HG03520 (cell line): ENCODE measurements around the gene IFFO2.
"Not testable (repeated sequence)": the region's sequence is repeated elsewhere in the genome, so short reads cannot be mapped to it uniquely, and the experiment has no call there.

Experiments used
- ATAC-seq: cut with Tn5 transposase; IDR thresholded peaks from one replicate; pipeline ENCODE4 v1.9.1; 2021; ENCODE audit warnings: mild to moderate bottlenecking, moderate library complexity; ENCODE audit not compliant: unreplicated experiment

The IFFO2 gene

DNA sequence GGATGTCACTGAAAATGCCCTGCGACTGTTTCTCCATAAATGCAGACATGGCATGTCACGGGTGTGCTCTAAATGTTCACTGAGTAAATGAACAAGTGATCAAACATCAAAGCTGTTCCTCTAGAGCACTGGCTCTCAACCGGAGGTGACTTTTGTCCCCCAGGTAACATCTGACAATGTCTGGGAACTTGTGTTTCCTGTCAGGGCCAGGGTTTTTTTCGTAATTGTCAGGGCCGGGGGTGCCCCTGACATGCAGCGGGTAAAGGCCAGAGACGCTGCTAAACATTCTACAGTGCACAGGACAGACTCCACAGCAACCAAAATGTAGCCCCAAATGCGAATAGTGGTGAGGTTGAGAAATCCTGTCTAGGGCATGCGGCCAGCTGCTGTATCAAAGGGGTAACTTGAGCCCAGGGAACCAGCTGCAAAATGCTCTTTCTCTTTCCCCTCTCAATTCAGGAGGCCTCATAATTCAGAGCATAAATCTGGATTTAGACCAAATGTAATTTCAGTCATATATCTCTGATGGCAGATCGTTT lies 56.1 kb downstream of the IFFO2 start:
- no peak for ATAC-seq

DNA sequence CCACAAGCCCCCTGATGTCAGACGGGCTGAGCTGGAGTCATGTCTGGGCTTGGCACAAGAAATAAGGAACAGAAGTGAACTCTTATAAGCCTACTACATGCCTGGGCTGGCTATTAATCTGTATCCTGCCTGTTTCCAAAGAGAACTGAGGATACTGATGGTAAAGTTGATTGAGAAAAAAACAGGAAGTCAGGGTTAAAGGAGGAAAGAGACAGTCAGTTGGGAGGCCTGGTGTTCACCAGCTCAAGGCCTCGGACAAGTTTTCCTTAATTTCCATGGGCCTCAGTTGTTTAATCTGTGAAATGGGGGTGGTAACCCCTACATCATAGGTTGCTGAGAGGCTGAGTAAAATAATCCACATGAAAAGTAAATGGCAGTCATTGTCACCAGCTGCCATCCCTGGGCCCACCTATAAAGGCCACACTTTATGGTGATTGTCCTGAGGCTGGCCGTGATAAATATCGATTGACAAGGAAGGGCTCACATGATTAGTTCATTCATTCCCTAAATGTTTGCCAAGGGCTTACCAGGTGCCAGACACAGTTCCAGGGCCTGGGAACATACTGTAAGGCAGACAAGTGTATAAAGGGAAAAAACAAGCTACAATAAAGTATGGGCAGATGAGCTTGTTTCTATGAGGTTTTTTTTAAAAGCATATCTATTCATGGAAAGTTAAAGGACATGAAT lies 57.0 kb downstream of the IFFO2 start:
- no peak for ATAC-seq

DNA sequence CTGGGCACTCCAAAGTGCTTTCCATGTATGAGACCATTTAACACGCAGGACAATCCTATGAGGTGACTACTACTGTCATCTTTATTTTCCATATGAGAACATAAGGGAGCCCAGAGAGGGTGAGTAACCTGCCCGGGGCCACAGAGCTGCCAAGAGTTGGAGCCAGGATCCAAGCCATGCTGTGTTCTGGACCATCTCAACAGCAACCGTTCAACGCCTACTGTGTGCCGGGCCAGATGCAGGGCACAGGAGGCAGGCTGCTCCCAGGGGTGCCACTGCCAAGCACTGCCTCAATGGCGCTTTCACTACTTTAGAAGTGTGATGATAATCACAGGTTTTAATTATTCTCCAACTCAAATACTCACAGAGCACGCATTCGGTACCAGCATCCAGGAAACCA lies 57.9 kb downstream of the IFFO2 start:
- ATAC-seq, result no peak

DNA sequence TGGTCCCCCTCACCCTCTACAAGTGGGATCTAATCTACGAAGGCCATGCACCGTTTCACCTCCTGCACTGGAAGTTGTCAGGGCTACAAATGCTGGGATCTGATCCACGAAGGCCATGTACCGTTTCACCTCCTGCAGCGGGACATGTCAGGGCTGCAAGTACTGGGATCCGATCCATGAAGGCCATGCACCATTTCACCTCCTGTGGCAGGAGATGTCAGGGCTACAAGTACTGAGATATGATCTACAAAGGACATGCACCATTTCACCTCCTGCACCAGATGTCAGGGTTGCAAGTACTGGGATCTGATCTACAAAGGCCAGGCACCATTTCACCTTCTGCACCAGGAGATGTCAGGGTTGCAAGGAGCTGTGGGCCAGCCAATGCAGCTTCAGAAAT lies 61.2 kb downstream of the IFFO2 start:
- ATAC-seq, result no peak

DNA sequence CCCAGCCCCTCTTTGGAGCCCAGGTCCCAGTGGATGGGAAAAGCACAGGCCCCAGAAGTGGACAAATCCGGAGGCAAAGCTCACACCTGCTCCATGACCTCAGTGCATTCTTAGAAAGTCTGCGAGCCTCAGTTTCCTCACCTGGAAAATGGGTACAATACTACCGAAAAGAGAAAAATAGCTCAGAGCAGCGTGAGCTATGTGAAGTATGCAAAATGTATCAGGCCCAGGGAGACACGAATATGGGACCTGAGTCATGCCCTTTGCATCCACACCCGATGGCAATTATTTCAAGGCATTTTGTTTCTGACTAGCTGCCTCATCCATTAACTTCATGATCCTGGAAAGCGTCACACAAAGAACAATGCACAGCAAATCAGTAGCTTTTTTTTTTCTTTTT lies 63.4 kb downstream of the IFFO2 start:
- no peak for ATAC-seq

DNA sequence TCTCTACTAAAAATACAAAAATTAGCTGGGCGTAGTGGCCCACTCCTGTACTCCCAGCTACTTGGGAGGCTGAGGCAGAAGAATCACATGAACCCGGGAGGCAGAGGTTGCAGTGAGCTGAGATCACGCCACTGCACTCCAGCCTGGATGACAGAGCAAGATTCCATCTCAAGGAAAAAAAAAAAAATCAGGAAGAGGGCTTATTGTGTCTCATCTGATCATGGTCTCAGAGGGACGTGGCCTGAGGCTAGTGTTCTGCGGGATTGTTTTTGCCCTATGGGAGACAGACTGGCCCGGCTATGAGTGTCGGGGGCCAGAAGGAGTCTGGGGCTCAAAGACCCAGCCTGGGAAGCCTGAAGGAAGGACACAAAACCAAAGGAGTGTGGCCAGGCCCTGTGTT lies 64.6 kb downstream of the IFFO2 start:
- ATAC-seq, result not testable (repeated sequence)

DNA sequence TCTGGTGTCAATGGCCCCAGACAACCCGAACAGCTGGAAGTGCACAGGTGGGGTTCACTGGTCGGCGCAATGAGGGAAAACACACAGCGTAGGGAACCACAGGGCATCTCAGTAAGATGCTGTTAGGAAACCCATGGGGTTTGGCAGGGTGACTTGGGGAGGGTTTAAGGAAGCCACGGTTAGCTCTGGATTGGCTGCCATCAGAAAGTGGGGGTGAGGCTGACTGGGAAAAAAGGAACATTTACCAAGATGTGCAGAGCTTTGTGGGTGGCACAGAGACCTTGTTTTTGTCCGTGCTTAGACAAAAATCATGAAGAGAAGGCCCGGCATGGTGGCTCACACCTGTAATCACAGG lies 65.1 kb downstream of the IFFO2 start:
- no peak for ATAC-seq

DNA sequence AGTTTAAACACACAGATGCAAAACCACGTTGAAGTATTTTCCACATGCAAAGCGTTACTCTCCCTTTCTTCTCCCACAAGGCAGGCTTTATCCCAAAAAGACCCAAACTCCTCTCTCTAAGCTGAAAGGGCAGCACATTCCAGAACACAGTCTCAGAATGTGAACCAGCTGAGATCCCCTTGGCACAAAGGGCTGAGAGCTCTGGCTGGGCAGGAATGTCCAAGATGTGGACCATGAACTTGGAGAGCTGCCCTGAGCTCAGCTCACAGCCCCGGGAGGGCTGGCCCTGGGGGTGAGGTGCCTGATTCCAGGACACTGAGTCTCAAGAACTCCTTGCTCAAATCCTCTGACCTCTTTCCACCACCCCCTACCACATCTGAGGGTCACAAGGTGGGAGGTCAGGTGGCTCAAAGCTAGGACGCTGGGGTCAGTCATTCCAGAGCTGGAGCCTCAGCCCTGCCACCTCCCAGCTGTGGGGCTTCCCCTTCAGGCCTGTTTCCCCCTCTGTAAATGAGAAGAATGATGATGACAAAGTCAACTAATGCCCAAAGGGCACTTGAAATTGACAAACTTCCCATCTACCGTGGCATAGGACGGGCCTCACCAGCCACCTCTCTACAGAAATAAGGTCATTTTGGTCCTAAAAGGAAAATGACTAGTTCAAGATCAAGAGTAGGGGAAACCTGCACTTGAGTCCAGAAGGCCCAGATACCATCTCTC lies 65.6 kb downstream of the IFFO2 start:
- ATAC-seq, result no peak

DNA sequence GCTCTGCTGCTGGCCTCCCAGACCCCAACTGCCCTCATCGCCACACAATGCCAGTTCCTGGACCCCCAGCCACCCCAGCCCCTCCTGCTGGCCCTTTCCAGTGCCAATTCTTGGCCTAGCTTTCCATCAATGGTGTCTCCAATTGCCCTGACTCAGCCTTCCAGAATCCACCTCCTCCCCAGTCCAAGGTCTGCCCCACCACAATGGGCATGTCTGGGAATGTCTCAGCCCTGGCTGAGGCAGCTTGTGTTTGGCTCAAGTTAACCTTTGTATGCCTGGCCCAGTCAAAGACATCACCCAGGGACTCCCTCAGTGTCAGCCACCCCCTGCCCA lies 70.5 kb downstream of the IFFO2 start:
- no peak for ATAC-seq

DNA sequence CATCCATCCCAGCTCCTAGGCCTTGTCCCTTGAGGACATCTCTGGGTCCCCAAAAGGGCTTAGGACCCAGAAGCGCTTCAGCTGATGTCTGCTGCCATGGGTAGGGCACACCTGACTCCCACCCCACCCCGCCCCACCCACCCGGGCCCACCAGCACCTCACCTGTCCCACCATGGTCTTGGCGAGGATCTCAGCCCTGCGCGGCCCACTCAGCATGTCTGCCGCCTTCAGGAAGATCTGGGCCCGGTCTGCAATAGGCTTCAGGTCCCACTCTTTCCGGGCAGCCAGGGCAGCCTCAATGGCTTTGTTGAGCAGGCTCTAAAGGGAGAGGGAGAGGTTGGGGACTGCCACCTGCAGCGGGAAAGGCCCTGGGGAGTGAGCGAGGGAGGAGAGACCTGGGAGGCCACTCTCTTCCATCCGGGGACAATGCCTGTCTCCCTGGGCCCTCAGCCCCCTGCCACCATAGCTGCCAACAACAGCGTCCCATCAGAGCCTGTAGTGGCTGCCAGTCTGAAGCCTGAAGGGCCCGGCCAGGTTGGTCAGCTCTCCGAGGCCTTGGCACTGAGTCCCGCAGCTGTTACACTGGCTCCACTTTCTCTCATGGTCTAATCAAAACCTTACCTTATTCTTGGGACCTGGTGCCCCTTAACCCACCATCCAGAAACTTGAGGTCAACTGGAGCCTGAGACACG lies 71.0 kb downstream of the IFFO2 start:
- no peak for ATAC-seq

DNA sequence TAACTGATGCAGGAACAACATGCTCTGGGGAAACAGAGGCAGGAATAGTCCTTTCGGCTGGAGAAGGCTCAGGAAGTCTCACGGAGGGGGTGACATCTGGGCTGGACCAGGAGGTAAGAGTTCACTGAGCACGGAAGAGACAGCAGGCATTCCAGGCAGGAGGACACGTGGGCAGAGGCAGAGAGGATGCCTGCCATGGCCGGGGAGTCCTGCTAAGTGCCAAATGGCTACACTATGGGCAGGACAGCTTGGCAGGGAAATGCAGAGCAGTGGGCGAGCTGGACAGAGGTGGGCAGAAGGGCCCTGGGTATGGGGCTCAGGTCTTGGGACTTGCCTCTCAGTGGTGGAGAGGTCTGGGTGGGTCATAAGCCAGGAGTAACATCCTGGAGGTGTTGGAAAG lies 71.7 kb downstream of the IFFO2 start:
- no peak for ATAC-seq

DNA sequence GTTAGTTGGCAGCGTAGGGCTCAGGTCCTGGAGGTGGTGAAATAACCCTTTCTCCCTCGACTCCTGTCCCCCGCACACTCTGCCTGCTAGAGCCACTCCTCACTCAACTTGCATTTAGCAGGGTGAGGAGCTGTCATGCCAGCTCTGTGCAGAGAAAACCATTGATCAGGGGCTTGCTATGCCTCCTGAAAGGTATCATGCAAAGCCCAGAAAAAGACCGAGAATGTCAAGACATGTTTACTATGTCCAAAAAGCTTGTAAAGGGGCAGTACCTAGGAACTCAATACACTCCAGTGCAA lies 72.1 kb downstream of the IFFO2 start:
- no peak for ATAC-seq

DNA sequence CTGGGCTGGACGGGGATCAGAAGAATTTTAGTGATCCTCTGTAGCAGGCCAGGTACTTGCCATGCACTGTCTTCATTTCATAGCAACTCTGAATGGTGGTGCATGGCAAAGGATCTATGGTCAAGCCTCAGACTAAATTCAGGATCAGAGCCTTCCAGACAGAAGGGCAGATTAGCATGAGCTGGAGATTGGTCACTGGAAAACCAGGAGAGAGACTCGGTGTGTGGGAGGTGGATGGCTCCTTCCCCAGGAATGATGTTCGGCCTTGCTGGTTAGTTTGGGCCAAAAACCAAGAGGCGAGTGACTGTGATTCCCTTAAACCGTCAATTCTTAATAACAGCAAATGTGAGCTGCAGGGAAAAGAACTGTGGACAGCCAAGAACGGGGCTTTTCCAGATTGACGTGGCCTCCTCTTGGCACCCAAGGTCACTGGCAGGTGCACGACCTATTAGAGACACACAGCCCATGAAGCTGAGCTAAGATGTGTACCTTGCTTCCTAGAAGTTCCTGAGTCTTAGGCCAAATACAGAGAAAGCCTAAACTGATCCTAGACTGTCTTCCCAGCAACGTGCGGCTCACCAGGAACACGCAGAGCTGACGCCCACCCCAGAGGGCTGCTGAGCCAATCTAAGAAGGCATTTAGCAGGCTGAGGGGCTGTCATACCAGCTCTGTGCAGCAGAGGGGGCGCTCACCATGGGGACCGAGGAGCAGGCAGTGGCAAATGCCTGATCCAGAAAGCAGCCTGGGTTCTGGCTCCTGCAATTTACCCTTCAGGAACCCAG lies 72.6 kb downstream of the IFFO2 start:
- ATAC-seq, result no peak

DNA sequence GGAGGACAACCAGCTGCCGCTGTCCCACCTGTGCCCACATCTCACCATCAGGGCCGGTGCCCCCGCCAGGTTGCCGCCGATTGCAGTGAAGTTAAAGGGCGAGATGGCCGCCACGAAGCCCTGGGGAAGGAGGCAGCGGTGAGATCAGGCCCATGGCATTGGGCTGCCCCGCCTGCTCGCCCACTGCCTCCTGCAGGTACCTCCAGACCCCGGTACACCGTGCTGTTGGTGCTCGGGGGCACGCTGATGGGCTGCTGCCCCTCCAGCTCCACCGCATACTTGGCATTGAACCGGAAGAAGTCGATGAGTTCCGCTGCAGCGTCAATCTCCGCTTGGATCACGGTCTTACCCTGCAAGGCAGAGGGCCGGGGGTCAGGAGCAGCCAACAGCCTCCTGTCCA lies 73.4 kb downstream of the IFFO2 start:
- no peak for ATAC-seq

DNA sequence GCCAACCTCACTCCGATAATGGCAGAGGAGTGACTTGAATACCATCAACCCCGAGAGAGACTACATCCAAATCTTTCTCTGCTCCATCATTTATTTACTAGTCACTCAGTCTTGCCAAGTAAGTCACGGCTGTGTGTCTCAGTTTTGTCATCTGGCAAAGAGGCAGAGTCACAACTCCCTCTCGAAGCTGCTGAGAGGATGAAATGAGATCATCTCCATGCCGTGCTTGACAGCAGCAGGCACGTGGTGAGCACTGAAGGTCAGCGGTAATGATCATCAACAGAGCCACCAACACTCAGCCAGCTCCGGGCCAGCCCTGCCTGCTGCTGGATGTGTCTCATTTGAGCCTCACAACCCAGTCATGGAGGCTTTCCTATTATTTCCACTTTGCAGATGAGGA lies 74.0 kb downstream of the IFFO2 start:
- ATAC-seq, result no peak

DNA sequence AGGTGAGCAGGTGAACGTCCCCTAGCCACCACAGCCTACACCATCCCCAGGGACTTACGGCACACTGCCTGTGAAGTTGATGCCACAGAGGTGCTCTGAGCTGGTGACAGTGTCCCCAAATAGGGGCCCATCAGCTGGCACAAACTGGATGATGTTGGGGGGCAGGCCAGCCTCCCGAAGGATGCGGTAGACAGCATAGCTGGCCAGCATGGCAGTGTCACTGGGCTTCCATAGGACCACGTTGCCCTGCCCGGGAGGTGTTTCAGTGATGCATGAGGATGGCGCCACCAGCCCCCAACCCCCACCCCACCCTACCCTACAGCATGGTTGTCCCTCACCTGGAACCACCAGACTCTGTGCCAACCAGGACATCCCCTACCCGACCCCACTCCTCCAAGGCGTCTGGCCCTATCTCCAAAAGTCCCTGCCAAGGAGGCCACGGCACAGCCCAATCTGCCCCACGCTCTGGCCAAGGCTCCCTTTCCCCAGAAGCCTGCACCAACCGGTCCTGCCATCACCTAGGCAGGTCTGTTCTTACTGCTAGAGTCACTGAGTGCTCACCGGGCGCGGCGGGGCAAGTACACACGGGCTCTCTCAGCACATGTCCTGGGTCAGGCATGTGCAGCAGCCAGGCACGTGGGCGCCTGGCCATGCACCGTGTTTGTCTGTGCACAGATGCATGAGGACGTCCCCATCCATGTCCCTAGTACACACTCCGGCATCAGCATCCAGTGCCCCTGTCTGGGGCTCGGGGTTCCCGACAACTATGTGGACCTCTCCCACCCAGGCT lies 74.6 kb downstream of the IFFO2 start:
- ATAC-seq, result no peak

DNA sequence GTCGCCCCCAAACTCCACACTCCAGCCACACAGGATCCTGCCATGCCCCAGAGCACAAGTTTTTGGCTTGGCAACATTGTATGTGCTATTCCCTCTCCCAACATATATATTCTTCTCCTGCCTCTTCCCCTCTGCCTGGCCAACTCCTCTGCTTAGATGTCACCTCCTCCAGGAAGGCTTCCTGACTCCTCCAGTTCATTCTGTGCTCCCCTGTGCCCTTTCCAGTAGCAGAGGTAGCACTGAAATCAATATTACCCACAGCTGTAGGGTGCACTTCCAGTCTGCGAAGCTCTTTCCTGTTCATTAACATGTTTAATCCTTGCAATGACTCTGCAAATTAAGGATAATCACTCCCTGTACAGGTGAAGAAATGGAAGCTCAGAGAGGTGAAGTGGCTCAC lies 75.3 kb downstream of the IFFO2 start:
- no peak for ATAC-seq

DNA sequence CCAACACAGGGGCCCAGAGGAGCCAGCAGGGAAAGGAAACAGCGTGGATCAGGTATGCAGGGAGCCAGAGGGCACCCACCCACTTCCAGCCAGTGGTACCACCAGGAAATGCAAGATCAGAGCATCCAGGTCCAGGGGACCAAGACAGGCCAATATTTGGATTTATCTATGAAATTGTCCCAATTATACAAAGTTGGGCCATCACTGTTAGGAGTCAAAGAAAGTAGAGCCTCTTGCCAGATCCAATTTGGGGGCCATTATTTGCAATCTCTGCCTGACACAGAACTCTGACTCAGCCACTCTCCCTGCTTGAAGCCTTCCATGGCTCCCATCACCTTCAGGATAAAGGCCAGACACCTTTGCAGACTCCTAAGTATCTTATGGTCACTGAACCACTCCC lies 75.9 kb downstream of the IFFO2 start:
- ATAC-seq, result no peak

DNA sequence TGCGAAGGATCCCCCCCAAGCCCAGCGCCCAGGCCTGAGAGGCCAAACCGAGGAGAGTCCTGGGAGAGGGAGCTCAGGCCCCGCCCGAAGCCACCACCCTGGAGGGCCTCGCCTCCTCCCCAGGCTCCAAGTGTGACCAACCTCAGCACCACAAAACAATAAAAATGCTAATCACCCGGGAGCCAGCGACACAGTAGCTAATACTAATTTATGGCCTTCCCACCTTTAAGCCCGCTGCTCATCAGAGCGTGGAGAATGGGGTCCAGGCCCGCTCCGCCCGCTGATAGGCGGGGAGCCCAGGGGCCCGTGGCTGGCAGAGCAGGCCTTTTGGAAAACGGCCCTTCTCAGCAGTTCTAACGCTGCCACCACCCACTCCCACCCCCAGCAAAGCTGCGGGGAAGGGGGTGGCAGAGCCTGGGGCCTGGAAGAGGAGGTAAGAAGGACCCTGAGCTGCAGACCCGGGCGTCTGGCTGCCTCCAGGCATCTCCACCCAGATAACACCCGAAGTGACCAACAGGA lies 76.6 kb downstream of the IFFO2 start:
- no peak for ATAC-seq

DNA sequence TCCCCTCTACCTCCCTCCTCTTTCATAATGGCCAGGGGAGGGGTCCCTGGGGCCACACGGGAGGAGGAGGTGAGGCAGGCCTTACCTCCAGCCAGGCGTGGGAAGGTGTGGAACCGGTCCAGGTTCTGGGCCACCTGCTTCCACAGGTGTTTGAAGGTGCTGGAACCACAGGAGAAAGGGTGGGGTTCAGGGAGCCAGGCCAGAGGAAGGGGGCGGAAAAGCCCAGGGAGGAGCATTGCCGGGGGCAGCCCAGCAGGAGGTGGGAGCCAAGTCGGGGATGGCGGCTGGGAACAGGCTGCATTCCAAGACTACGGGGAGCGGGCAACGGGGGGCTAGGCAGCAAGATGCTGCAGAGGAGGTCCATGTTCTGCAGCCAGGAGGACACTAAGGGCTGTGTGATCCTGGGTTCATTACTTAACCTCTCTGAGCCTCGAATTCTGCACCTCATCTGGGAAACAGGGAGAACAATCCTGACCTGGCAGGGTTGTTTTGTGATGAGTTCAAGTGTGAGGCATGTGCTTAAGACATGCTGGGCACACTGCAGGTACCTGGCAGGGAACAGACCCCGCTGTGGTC lies 77.2 kb downstream of the IFFO2 start:
- no peak for ATAC-seq
